Adrenal gland (tissue), 12 donors: ENCODE measurements around the gene SLMAP. TPM values are rescaled to one million over a fixed set of nuclear protein-coding genes. Genes with fewer than 3 reads are reported as not detected.

Experiments
- DNase-seq, 7 donors: peaks; one replicate each; pipeline ENCODE4 v3.0.0-alpha.2; 2019 to 2020
- H3K27ac ChIP-seq, 5 donors: fragments of 200-600 bp; sonication (generic) in 4 of 5; 1 replicate in 3 of 5; 2 replicates in 2 of 5; pipeline versions ENCODE4 v1.5.1 to v1.8.0; 2016 to 2020; ENCODE audit warnings: mild to moderate bottlenecking in 1 of 5
- H3K27me3 ChIP-seq: fragments of 200-600 bp; 2 replicates; pipeline ENCODE4 v1.8.0; 2021
- H3K36me3 ChIP-seq, 2 donors: fragments of 200-600 bp; replicated peaks in 1 of 2; 1 replicate in 1 of 2; 2 replicates in 1 of 2; pipeline versions ENCODE4 v1.5.1 to v1.8.0; 2018 to 2022
- H3K4me1 ChIP-seq, 2 donors: fragments of 200-600 bp; replicated peaks in 1 of 2; 1 replicate in 1 of 2; 2 replicates in 1 of 2; pipeline versions ENCODE4 v1.5.1 to v1.8.0; 2018 to 2021
- H3K4me3 ChIP-seq, 4 donors: fragments of 200-600 bp; sonication (generic) in 3 of 4; one replicate each; pipeline ENCODE4 v1.5.1; 2016 to 2018
- H3K9me3 ChIP-seq, 3 donors: fragments of 200-600 bp; sonication (generic) in 1 of 3; replicated peaks in 1 of 3; 1 replicate in 2 of 3; 2 replicates in 1 of 3; pipeline versions ENCODE4 v1.5.1 to v1.8.0; 2016 to 2021
- CTCF ChIP-seq, 6 experiments: fragments of 450-650 bp in 4 of 6; fragments of 200-600 bp in 2 of 6; sonication (generic) in 1 of 6; IDR thresholded peaks; 1 replicate in 5 of 6; 2 replicates in 1 of 6; pipeline versions ENCODE4 v1.5.1 to v1.8.0; 2016 to 2021; ENCODE audit warnings: antibody characterized with exemption in 6 of 6, mild to moderate bottlenecking in 2 of 6, moderate library complexity in 1 of 6
- POLR2A ChIP-seq, 2 donors: fragments of 450-650 bp; IDR thresholded peaks; one replicate each; pipeline ENCODE4 v1.6.1; 2017; ENCODE audit warnings: antibody characterized with exemption in 2 of 2, mild to moderate bottlenecking in 2 of 2, moderate library complexity in 1 of 2
- WGBS, 4 donors: extraction: QIAGEN DNeasy Blood & Tissue Kit in 2 of 4; methylation state at CpG; one replicate each; pipeline versions ENCODE4 v1.1.5 to v1.1.7; 2013 to 2017; 5-methylcytosine and 5-hydroxymethylcytosine counted together
- intact Hi-C, 2 donors: fragments of 100-400 bp; cut with DNase I; formaldehyde crosslinking; loops; one replicate each; pipeline versions ENCODE4 v1.14.1 to v1.15.0; 2022 to 2023
- polyA plus RNA-seq, 3 donors: library from polyadenylated mRNA; stranded (reverse); fragments of 200-250 nt in 2 of 3; fragments of 350-450 nt in 1 of 3; fragmentation: Illumina TruSeq in 1 of 3; extraction: RNeasy Lipid Tissue Mini Kit (QIAGEN cat#74804) in 1 of 3; gene quantifications; one replicate each; pipeline ENCODE4 v1.2.3, GENCODE V29; 2013 to 2014
- total RNA-seq, 9 donors: library from RNA; depleted of rRNA in 4 of 9; stranded (reverse); fragments of >200 nt in 4 of 9; fragments of 120-200 nt in 1 of 9; fragmentation: NEBNext Ultra II Directional in 1 of 9; extraction: Animal tissue kit (Norgen Biotek cat#: 25700) in 1 of 9; gene quantifications; one replicate each; pipeline versions ENCODE4 v1.1.0 to v1.2.4, GENCODE V29; 2013 to 2023
- donor health status: healthy with polysubstance abuse.
- donor health status: Bipolar disorder and iron deficiency.
- donor health status: DM: yes; HTN: yes; CAD: no.
- donor health status: DM: no; HTN: no; CAD: no.
- donor health status: DM: no; HTN: no; CAD: no.
- donor health status: DM: yes; HTN: yes; CAD: no.

Gene SLMAP
- total and polyA plus RNA-seq, 12 donors, result 18.9 to 134 (median 87.5) TPM

DNA sequence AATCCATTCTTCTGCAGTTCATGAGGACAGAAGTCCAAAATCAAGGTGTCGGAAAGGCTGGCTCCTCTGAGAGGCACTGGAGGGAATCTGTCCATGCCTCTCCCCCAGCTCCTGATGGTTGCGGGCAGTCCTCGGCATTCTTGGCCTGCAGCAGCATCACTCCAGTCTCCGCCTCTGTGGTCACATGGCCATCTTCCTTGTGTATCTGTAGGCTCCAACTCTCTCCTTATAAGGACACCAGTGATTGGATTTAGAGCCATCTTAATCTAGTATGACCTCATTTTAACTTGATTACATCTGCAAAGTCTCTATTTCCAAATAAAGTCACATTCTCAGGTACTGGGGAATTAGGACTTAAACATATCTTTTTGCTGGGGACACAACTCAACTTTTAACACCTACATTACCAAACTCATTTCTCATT lies 196.1 kb downstream of the SLMAP start:
- Histone ChIP-seq H3K4me3 (no peak overlapping the region), H3K9me3 (no peaks in the 10 kb centered on the region), H3K27me3 (no peaks in the 10 kb centered on the region), H3K36me3 (no peaks in the 10 kb centered on the region), H3K4me1 (peaks cover 18 to 19% of the 10 kb centered on the region in 2 donors), H3K27ac (peak overlapping the region in 4 of 5 donors; percentile 1 to 89 (median 78))
- TF ChIP-seq POLR2A (IDR thresholded peaks at IDR 0.05) (no peak), CTCF (IDR thresholded peaks at IDR 0.05) (no peak)
- intact Hi-C loops, result no loop called here
- whole genome bisulfite sequencing, 4 donors, result 60 to 80% (median 67%) methylated on average over 4 of the region's 4 CpGs
- DNase-seq, result peak in 6 of 7 donors; percentile 44 to 82 (median 53)

DNA sequence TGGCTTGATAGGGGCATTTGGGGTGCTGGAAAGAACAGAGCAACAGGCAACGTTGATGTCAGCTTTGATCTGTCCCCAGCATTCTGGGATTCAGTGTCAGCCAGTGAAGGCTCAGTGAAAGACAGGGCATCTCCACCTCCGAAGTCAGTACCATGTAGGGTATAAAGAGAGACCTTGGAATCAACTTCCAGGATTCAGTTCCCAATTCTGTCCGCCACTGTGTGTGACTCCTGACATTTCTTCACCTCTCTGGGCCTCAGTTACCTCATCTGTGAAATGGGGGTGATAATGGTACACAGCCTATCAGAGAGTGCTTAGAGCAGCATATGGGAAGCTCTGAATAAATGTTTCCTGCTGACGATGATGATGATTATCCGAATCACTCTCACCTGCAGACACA lies 196.5 kb downstream of the SLMAP start:
- intact Hi-C loops, result no loop called here
- Histone ChIP-seq H3K4me1 (peaks cover 18 to 19% of the 10 kb centered on the region in 2 donors), H3K27ac (peak overlapping the region in 2 of 5 donors; percentile 74 to 89), H3K4me3 (no peak overlapping the region), H3K9me3 (no peaks in the 10 kb centered on the region), H3K27me3 (no peaks in the 10 kb centered on the region), H3K36me3 (no peaks in the 10 kb centered on the region)
- TF ChIP-seq CTCF (IDR thresholded peaks at IDR 0.05) (no peak), POLR2A (IDR thresholded peaks at IDR 0.05) (no peak)
- peak in 1 of 7 donors; percentile 8 for DNase-seq
- 87 to 91% (median 89%) methylated on average over 5 of the region's 5 CpGs for WGBS, 4 donors

GRCh38 chr3:57953576-57953975 lies 197.5 kb downstream of the SLMAP start:
- WGBS, 4 donors, result 78 to 91% (median 85%) methylated on average over 7 of the region's 7 CpGs
- Histone ChIP-seq H3K4me1 (peaks cover 18 to 19% of the 10 kb centered on the region in 2 donors), H3K27me3 (no peaks in the 10 kb centered on the region), H3K4me3 (no peak overlapping the region), H3K36me3 (no peaks in the 10 kb centered on the region), H3K27ac (no peak overlapping the region), H3K9me3 (no peaks in the 10 kb centered on the region)
- no peak for TF ChIP-seq POLR2A (IDR thresholded peaks at IDR 0.05)
- TF ChIP-seq CTCF (IDR thresholded peaks at IDR 0.05), result no peak
- intact Hi-C loops, result no loop called here
- DNase-seq, result no peak

- Histone ChIP-seq H3K4me1 (peaks cover 9% of the 10 kb centered on the region in 2 donors), H3K9me3 (no peaks in the 10 kb centered on the region)
Measured at GRCh38 chr3:57956119-57956832, 200.2 kb downstream of the SLMAP start.

More at GRCh38 chr3:57956119-57956832, 200.2 kb downstream of the SLMAP start:
- Histone ChIP-seq H3K36me3 (no peaks in the 10 kb centered on the region), H3K4me3 (no peak overlapping the region), H3K27ac (no peak overlapping the region), H3K27me3 (no peaks in the 10 kb centered on the region)
- no peak for TF ChIP-seq CTCF (IDR thresholded peaks at IDR 0.05)
- no peak for TF ChIP-seq POLR2A (IDR thresholded peaks at IDR 0.05)
- intact Hi-C loops, result no loop called here
- no peak for DNase-seq
- 72 to 80% (median 77%) methylated on average over 1 to 3 of the region's 3 CpGs for WGBS, 4 donors
